NB4 (cell line): ENCODE results near the gene IQCE.

ENCODE experiments used
- CTCF ChIP-seq: IDR thresholded peaks from one replicate; pipeline ENCODE4 v1.5.1; 2012; ENCODE audit warnings: low read depth, low read length
- POLR2A ChIP-seq: IDR thresholded peaks from 2 replicates; pipeline ENCODE4 v1.6.1; 2011; ENCODE audit warnings: mild to moderate bottlenecking; ENCODE audit not compliant: insufficient read length; ENCODE audit errors: extremely low read depth

- TF ChIP-seq POLR2A: no peak
- TF ChIP-seq CTCF: no peak
Measured at GRCh38 chr7:2637066-2637471, 78.3 kb downstream of the IQCE start.
